Middle frontal gyrus (tissue), 1 donor: Measurements from ENCODE around the gene UBAP2L.

Experiments used
- DNase-seq: peaks from one replicate; pipeline ENCODE4 v3.0.0-alpha.2; 2015; ENCODE audit warnings: low spot score; ENCODE audit errors: extremely low spot score

Gene UBAP2L

GRCh38 chr1:154220071-154220969, at the start of gene UBAP2L:
Gene UBAP2L (plus strand): TSS chr1:154220955. CDS start chr1:154225124, 4,169 bp downstream.
- DNase-seq = peak; percentile 99

GRCh38 chr1:154171223-154171583, 49.6 kb upstream of the UBAP2L start:
- no peak for DNase-seq

GRCh38 chr1:154171880-154172279, 48.9 kb upstream of the UBAP2L start:
- no peak for DNase-seq

GRCh38 chr1:154174654-154175053, 46.1 kb upstream of the UBAP2L start:
- no peak for DNase-seq

- peak; percentile 53 for DNase-seq
Observed at GRCh38 chr1:154176337-154176736, 44.4 kb upstream of the UBAP2L start.

- DNase-seq = no peak
Observed at GRCh38 chr1:154178013-154178412, 42.7 kb upstream of the UBAP2L start.

GRCh38 chr1:154178911-154179811, 41.6 kb upstream of the UBAP2L start:
- DNase-seq = no peak

- no peak for DNase-seq
Observed at GRCh38 chr1:154179946-154180687, 40.6 kb upstream of the UBAP2L start.

GRCh38 chr1:154181944-154182343, 38.8 kb upstream of the UBAP2L start:
- DNase-seq = no peak

GRCh38 chr1:154182344-154183045, 38.3 kb upstream of the UBAP2L start:
- DNase-seq = no peak

GRCh38 chr1:154183046-154183915, 37.5 kb upstream of the UBAP2L start:
- DNase-seq = peak; percentile 90

GRCh38 chr1:154186177-154186576, 34.6 kb upstream of the UBAP2L start:
- no peak for DNase-seq

GRCh38 chr1:154186852-154187501, 33.8 kb upstream of the UBAP2L start:
- DNase-seq = no peak

GRCh38 chr1:154190550-154190949, 30.2 kb upstream of the UBAP2L start:
- no peak for DNase-seq

- DNase-seq = no peak
Observed at GRCh38 chr1:154191990-154192461, 28.7 kb upstream of the UBAP2L start, which contains the start of gene TPM3. Gene TPM3 (minus strand): TSS chr1:154192100. CDS start chr1:154192018, 82 bp downstream.

- DNase-seq = no peak
Observed at GRCh38 chr1:154192476-154192875, 28.3 kb upstream of the UBAP2L start.

- DNase-seq = no peak
Observed at GRCh38 chr1:154193821-154194220, 26.9 kb upstream of the UBAP2L start.

- DNase-seq = no peak
Observed at GRCh38 chr1:154198756-154199562, 21.8 kb upstream of the UBAP2L start.
